K562 (cell line): Measurements from ENCODE around the gene ACADM. TPM values are rescaled to one million over a fixed set of nuclear protein-coding genes. Genes with fewer than 3 reads are reported as not detected.

ENCODE experiments used
- DDX20 ChIP-seq: fragments of 450-650 bp; IDR thresholded peaks from 2 replicates; pipeline ENCODE4 v1.6.1; 2016; ENCODE audit warnings: missing genetic modification characterization, low read depth, mild to moderate bottlenecking, missing compliant biosample characterization, moderate library complexity
- HDAC2 ChIP-seq: fragments of 450-650 bp; IDR thresholded peaks from 2 replicates; pipeline ENCODE4 v1.6.1; 2016; ENCODE audit warnings: mild to moderate bottlenecking
- KLF10 ChIP-seq: fragments of 250-450 bp; sonication (Bioruptor Pico); IDR thresholded peaks from 2 replicates; pipeline ENCODE4 v1.6.1; 2021; ENCODE audit warnings: matching md5 sums
- MAFG ChIP-seq: fragments of 450-650 bp; conservative IDR thresholded peaks from 2 replicates; pipeline ENCODE4 v1.6.1; 2016; ENCODE audit warnings: missing genetic modification characterization, missing compliant biosample characterization
- MBD2 ChIP-seq: sonication (generic); IDR thresholded peaks from 2 replicates; pipeline ENCODE4 v1.6.1; 2016; ENCODE audit warnings: low read depth, borderline replicate concordance
- NELFE ChIP-seq: IDR thresholded peaks from 2 replicates; pipeline ENCODE4 v1.6.1; 2011; ENCODE audit warnings: mild to moderate bottlenecking; ENCODE audit not compliant: insufficient read depth, insufficient read length
- NFATC3 ChIP-seq: fragments of 450-650 bp; IDR thresholded peaks from 2 replicates; pipeline ENCODE4 v1.6.1; 2017; ENCODE audit warnings: mild to moderate bottlenecking
- PRMT5 ChIP-seq: sonication (generic); formaldehyde crosslinking; IDR thresholded peaks from 2 replicates; pipeline ENCODE4 v1.5.0; 2020; ENCODE audit warnings: missing genetic modification reagents
- PTRF ChIP-seq: fragments of 450-650 bp; IDR thresholded peaks from 2 replicates; pipeline ENCODE4 v1.6.1; 2016; ENCODE audit warnings: mild to moderate bottlenecking, missing genetic modification characterization, missing compliant biosample characterization
- RUNX1 ChIP-seq: sonication (generic); IDR thresholded peaks from 2 replicates; pipeline ENCODE4 v1.6.1; 2016; ENCODE audit warnings: antibody characterized with exemption, low read depth
- SETDB1 ChIP-seq: IDR thresholded peaks from one replicate; pipeline ENCODE4 v1.6.1; 2012; ENCODE audit warnings: low read length, control low read depth, inconsistent platforms
- SIRT6 ChIP-seq: IDR thresholded peaks from one replicate; pipeline ENCODE4 v1.6.1; 2012; ENCODE audit warnings: low read depth, mild to moderate bottlenecking, control low read depth, inconsistent platforms, low read length, moderate library complexity
- TCFL5 ChIP-seq: fragments of 250-450 bp; sonication (Bioruptor Pico); conservative IDR thresholded peaks from 2 replicates; pipeline ENCODE4 v1.6.1; 2021; ENCODE audit warnings: mild to moderate bottlenecking, moderate library complexity, matching md5 sums
- TEAD4 ChIP-seq, 2 experiments: sonication (generic) in 1 of 2; formaldehyde crosslinking in 1 of 2; IDR thresholded peaks; 2 replicates each; pipeline versions ENCODE4 v1.6.1 to v1.8.0; 2012 to 2022; ENCODE audit warnings: borderline replicate concordance in 1 of 2, inconsistent platforms in 1 of 2, low read length in 1 of 2, mild to moderate bottlenecking in 1 of 2, missing genetic modification reagents in 1 of 2
- ZFX ChIP-seq: sonication (generic); formaldehyde crosslinking; IDR thresholded peaks from 2 replicates; pipeline ENCODE4 v1.8.0; 2022; ENCODE audit warnings: mild to moderate bottlenecking, missing genetic modification reagents, moderate library complexity
- ZNF143 ChIP-seq: sonication (generic); formaldehyde crosslinking; IDR thresholded peaks from 2 replicates; pipeline ENCODE4 v1.9.0; 2022; ENCODE audit warnings: mild to moderate bottlenecking, missing genetic modification reagents
- ZNF232 ChIP-seq: sonication (generic); formaldehyde crosslinking; IDR thresholded peaks from 2 replicates; pipeline ENCODE4 v1.8.0; 2022; ENCODE audit warnings: mild to moderate bottlenecking, missing genetic modification reagents
- ZNF551 ChIP-seq: fragments of 250-450 bp; sonication (Bioruptor Pico); IDR thresholded peaks from 2 replicates; pipeline ENCODE4 v1.5.0; 2021; ENCODE audit warnings: mild to moderate bottlenecking, moderate library complexity
- ZNF586 ChIP-seq: fragments of 450-650 bp; formaldehyde crosslinking; conservative IDR thresholded peaks from 2 replicates; pipeline ENCODE4 v1.4.0; 2020; ENCODE audit warnings: mild to moderate bottlenecking, moderate library complexity
- polyA plus RNA-seq, 8 experiments: library from polyadenylated mRNA; depleted of rRNA in 4 of 8; stranded (reverse) in 5 of 8; unstranded in 3 of 8; fragments of >200 nt; fragmentation: Nextera tagmentation in 2 of 8; fragmentation: Illumina TruSeq in 1 of 8; extraction: Ambion mirVana in 2 of 8; extraction: Trizol in 1 of 8; gene quantifications; 2 replicates each; pipeline versions ENCODE4 v1.2.1 to v1.2.3, GENCODE V29; 2011 to 2014; ENCODE audit warnings: inconsistent platforms in 1 of 8, missing spikeins in 1 of 8
- total RNA-seq, 7 experiments: library from RNA; depleted of rRNA in 6 of 7; stranded (reverse); fragments of >200 nt in 6 of 7; fragmentation: Illumina TruSeq in 2 of 7; extraction: Trizol in 2 of 7; gene quantifications; 2 replicates each; pipeline versions ENCODE4 v1.2.1 to v1.2.3, GENCODE V29; 2011 to 2021; ENCODE audit warnings: low replicate concordance in 1 of 7
- TF ChIP-seq, protein P1 (sequence below): fragments of 450-650 bp; conservative IDR thresholded peaks from 2 replicates; pipeline ENCODE4 v1.6.1; 2016; ENCODE audit warnings: missing genetic modification characterization, low read depth, mild to moderate bottlenecking, control low read depth, missing compliant biosample characterization
- TF ChIP-seq, protein P2 (sequence below): sonication (generic); formaldehyde crosslinking; IDR thresholded peaks from 2 replicates; pipeline ENCODE4 v1.8.0; 2022; ENCODE audit warnings: mild to moderate bottlenecking, missing genetic modification reagents
- TF ChIP-seq, protein P3 (sequence below): fragments of 250-450 bp; sonication (Bioruptor Pico); IDR thresholded peaks from 2 replicates; pipeline ENCODE4 v1.4.0; 2020; ENCODE audit warnings: borderline replicate concordance
- TF ChIP-seq, protein P4 (sequence below): fragments of 450-650 bp; IDR thresholded peaks from 2 replicates; pipeline ENCODE4 v1.7.0; 2016; ENCODE audit warnings: borderline replicate concordance
- TF ChIP-seq, protein P5 (sequence below): fragments of 450-650 bp; formaldehyde crosslinking; conservative IDR thresholded peaks from 2 replicates; pipeline ENCODE4 v1.4.0; 2022; ENCODE audit warnings: mild to moderate bottlenecking, missing genetic modification characterization

Gene ACADM
- total and polyA plus RNA-seq, 9 of the 15 experiments (the other 6 are each of a cell fraction or from before 2014, with no cell fraction given) = 82.5 to 156 (median 123) TPM

DNA sequence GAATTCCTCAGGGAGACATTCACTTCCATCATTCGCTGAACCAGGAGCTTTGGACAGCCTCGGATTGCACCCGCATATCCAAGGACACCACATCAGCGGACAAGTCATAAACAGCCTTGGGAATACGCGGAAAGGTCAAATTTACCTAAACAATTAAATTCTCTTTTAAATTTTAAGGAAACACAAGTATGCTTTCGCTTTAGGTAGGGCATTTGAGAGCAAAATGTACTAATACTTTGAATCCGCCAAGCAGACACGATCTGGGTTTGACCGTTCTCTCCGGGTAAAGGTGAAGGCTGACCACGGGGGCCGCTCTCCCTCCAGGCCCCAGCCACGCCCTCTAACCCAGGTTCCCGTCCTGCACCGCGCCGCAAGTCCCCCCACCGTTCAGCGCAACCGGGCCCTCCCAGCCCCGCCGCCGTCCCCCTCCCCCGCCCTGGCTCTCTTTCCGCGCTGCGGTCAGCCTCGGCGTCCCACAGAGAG is 479 bp upstream of the ACADM start (continued):
- TF ChIP-seq, protein P1, sequence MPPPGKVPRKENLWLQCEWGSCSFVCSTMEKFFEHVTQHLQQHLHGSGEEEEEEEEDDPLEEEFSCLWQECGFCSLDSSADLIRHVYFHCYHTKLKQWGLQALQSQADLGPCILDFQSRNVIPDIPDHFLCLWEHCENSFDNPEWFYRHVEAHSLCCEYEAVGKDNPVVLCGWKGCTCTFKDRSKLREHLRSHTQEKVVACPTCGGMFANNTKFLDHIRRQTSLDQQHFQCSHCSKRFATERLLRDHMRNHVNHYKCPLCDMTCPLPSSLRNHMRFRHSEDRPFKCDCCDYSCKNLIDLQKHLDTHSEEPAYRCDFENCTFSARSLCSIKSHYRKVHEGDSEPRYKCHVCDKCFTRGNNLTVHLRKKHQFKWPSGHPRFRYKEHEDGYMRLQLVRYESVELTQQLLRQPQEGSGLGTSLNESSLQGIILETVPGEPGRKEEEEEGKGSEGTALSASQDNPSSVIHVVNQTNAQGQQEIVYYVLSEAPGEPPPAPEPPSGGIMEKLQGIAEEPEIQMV (tag) = no peak
- TF ChIP-seq RUNX1 (no peak), KLF10 (no peak), PRMT5 (CRISPR knock-in tag) (no peak), SIRT6 (no peak), MAFG (tag) (no peak), ZNF232 (no peak), ZFX (CRISPR knock-in tag) (peak; percentile 83), PTRF (tag) (no peak), TCFL5 (CRISPR knock-in tag) (no peak), ZNF143 (peak; percentile 62), ZNF551 (no peak), HDAC2 (no peak), NELFE (no peak), MBD2 (0 out of 2 replicates have a peak, but pooled peaks have one; percentile 24), SETDB1 (no peak), NFATC3 (0 out of 2 replicates have a peak, but pooled peaks have one; percentile 53), DDX20 (no peak), ZNF586 (CRISPR knock-in tag) (no peak), TEAD4 (IDR thresholded peaks at IDR 0.05; ENCODE audit: low read length) (no peak; the same call in 1 of the 2 replicates), TEAD4 (CRISPR knock-in tag; IDR thresholded peaks at IDR 0.05; ENCODE audit: borderline replicate concordance) (no peak)
- TF ChIP-seq, protein P2, sequence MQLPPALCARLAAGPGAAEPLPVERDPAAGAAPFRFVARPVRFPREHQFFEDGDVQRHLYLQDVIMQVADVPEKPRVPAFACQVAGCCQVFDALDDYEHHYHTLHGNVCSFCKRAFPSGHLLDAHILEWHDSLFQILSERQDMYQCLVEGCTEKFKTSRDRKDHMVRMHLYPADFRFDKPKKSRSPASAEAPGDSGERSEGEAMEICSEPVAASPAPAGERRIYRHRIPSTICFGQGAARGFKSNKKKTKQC (CRISPR knock-in tag) = no peak
- TF ChIP-seq, protein P3, sequence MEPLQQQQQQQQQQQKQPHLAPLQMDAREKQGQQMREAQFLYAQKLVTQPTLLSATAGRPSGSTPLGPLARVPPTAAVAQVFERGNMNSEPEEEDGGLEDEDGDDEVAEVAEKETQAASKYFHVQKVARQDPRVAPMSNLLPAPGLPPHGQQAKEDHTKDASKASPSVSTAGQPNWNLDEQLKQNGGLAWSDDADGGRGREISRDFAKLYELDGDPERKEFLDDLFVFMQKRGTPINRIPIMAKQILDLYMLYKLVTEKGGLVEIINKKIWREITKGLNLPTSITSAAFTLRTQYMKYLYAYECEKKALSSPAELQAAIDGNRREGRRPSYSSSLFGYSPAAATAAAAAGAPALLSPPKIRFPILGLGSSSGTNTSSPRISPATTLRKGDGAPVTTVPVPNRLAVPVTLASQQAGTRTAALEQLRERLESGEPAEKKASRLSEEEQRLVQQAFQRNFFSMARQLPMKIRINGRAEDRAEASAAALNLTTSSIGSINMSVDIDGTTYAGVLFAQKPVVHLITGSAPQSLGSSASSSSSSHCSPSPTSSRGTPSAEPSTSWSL = no peak
- TF ChIP-seq, protein P4, sequence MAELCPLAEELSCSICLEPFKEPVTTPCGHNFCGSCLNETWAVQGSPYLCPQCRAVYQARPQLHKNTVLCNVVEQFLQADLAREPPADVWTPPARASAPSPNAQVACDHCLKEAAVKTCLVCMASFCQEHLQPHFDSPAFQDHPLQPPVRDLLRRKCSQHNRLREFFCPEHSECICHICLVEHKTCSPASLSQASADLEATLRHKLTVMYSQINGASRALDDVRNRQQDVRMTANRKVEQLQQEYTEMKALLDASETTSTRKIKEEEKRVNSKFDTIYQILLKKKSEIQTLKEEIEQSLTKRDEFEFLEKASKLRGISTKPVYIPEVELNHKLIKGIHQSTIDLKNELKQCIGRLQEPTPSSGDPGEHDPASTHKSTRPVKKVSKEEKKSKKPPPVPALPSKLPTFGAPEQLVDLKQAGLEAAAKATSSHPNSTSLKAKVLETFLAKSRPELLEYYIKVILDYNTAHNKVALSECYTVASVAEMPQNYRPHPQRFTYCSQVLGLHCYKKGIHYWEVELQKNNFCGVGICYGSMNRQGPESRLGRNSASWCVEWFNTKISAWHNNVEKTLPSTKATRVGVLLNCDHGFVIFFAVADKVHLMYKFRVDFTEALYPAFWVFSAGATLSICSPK = no peak
- TF ChIP-seq, protein P5, sequence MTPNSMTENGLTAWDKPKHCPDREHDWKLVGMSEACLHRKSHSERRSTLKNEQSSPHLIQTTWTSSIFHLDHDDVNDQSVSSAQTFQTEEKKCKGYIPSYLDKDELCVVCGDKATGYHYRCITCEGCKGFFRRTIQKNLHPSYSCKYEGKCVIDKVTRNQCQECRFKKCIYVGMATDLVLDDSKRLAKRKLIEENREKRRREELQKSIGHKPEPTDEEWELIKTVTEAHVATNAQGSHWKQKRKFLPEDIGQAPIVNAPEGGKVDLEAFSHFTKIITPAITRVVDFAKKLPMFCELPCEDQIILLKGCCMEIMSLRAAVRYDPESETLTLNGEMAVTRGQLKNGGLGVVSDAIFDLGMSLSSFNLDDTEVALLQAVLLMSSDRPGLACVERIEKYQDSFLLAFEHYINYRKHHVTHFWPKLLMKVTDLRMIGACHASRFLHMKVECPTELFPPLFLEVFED = no peak
